ENCODE data around the gene TRDMT1. TPM values are rescaled to one million over a fixed set of nuclear protein-coding genes. Genes with fewer than 3 reads are reported as not detected.

TRDMT1 gene
- 10 to 100 TPM in 1 of 4 donors, 1 to 10 TPM in 3; 4.9 to 13.7 (median 6.2) TPM for total RNA-seq

GRCh38 chr10:17200912-17201793 is at the start of gene TRDMT1:
TSS of gene TRDMT1 (minus strand) at chr10:17201672. CDS start at chr10:17201634, 38 bp downstream.
- TF ChIP-seq CTCF (IDR thresholded peaks at IDR 0.05) = no peak
- ATAC-seq (ENCODE audit: low FRiP score) = peak; percentile 100
- DNase-seq (ENCODE audit: low spot score) = peak; percentile 58

GRCh38 chr10:17250736-17251135 is 49.3 kb upstream of the TRDMT1 start:
- no peak for ATAC-seq (ENCODE audit: low FRiP score)
- no peak for TF ChIP-seq CTCF (IDR thresholded peaks at IDR 0.05)
- DNase-seq (ENCODE audit: low spot score) = no peak

GRCh38 chr10:17249820-17250219 is 48.3 kb upstream of the TRDMT1 start:
- DNase-seq (ENCODE audit: low spot score) (no peak), ATAC-seq (ENCODE audit: low FRiP score) (no peak)
- TF ChIP-seq CTCF (IDR thresholded peaks at IDR 0.05) = no peak

GRCh38 chr10:17248964-17249363 is 47.5 kb upstream of the TRDMT1 start:
- no peak for TF ChIP-seq CTCF (IDR thresholded peaks at IDR 0.05)
- ATAC-seq (ENCODE audit: low FRiP score) (no peak), DNase-seq (ENCODE audit: low spot score) (no peak)

GRCh38 chr10:17247210-17247609 is 45.7 kb upstream of the TRDMT1 start:
- no peak for DNase-seq (ENCODE audit: low spot score)
- TF ChIP-seq CTCF (IDR thresholded peaks at IDR 0.05) = no peak
- ATAC-seq (ENCODE audit: low FRiP score) = no peak

GRCh38 chr10:17244700-17245365 is 43.4 kb upstream of the TRDMT1 start:
- TF ChIP-seq CTCF (IDR thresholded peaks at IDR 0.05) = no peak

More at GRCh38 chr10:17244700-17245365, 43.4 kb upstream of the TRDMT1 start:
- no peak for DNase-seq (ENCODE audit: low spot score)
- no peak for ATAC-seq (ENCODE audit: low FRiP score)
